ENCODE results near the gene TXLNB.

DNA sequence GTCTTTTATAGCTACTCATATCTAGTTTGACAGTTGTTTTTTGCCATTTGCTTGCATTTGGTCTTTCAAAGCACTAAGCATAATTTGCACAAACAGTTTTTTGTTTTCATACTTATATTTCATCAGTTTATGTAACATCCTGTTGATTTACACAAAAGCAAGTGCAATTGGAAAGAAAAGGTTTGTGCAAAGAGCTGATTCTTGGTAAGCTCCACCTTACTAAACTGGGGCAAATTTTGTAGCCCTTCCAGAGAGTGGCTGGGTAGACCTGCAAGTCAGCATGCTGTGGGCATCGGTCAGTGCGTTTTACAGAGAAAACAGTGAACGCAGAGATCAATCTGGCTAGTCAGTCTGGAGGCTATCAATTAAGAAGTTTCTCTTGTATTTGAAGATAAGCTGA is 34.5 kb downstream of the TXLNB start:
- TF ChIP-seq, protein P1, sequence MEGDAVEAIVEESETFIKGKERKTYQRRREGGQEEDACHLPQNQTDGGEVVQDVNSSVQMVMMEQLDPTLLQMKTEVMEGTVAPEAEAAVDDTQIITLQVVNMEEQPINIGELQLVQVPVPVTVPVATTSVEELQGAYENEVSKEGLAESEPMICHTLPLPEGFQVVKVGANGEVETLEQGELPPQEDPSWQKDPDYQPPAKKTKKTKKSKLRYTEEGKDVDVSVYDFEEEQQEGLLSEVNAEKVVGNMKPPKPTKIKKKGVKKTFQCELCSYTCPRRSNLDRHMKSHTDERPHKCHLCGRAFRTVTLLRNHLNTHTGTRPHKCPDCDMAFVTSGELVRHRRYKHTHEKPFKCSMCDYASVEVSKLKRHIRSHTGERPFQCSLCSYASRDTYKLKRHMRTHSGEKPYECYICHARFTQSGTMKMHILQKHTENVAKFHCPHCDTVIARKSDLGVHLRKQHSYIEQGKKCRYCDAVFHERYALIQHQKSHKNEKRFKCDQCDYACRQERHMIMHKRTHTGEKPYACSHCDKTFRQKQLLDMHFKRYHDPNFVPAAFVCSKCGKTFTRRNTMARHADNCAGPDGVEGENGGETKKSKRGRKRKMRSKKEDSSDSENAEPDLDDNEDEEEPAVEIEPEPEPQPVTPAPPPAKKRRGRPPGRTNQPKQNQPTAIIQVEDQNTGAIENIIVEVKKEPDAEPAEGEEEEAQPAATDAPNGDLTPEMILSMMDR (IDR thresholded peaks at IDR 0.05), result no peak
- no peak for TF ChIP-seq POLR2AphosphoS5 (IDR thresholded peaks at IDR 0.05; ENCODE audit: insufficient read depth in 1 of 2, low read depth in 1 of 2)
- TF ChIP-seq POLR2A (IDR thresholded peaks at IDR 0.05), result no peak
